Hematopoietic multipotent progenitor cell treated with erythropoietin and hydrocortisone succinate and interleukin-3 and kit ligand, for 15 days (in vitro differentiated cells): ENCODE results near the gene UVSSA.
"Not testable (repeated sequence)": the region's sequence is repeated elsewhere in the genome, so short reads cannot be mapped to it uniquely, and the experiment has no call there.

Experiments used
- DNase-seq: peaks from one replicate; pipeline ENCODE4 v3.0.0-alpha.2; 2015; ENCODE audit warnings: low spot score

Gene UVSSA

GRCh38 chr4:1421657-1422056 lies 74.6 kb downstream of the UVSSA start:
- DNase-seq = no peak

GRCh38 chr4:1427010-1427409 lies 80.0 kb downstream of the UVSSA start:
- no peak for DNase-seq

- not testable (repeated sequence) for DNase-seq
Observed at GRCh38 chr4:1443688-1444172, 96.7 kb downstream of the UVSSA start.
